GM11168 (cell line): ENCODE data around the gene ASB16.
"Not testable (repeated sequence)": the region's sequence is repeated elsewhere in the genome, so short reads cannot be mapped to it uniquely, and the experiment has no call there.

ENCODE experiments used
- in situ Hi-C: fragments of 300-500 bp; cut with MboI; formaldehyde crosslinking; loops from one replicate; pipeline ENCODE4 v1.12.0; 2022; ENCODE audit warnings: low sequenced_read_pairs; ENCODE audit not compliant: unreplicated experiment

The ASB16 gene, protein sequence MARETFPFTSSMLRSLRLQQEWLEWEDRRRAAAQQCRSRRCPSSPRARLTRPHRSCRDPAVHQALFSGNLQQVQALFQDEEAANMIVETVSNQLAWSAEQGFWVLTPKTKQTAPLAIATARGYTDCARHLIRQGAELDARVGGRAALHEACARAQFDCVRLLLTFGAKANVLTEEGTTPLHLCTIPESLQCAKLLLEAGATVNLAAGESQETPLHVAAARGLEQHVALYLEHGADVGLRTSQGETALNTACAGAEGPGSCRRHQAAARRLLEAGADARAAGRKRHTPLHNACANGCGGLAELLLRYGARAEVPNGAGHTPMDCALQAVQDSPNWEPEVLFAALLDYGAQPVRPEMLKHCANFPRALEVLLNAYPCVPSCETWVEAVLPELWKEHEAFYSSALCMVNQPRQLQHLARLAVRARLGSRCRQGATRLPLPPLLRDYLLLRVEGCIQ

DNA sequence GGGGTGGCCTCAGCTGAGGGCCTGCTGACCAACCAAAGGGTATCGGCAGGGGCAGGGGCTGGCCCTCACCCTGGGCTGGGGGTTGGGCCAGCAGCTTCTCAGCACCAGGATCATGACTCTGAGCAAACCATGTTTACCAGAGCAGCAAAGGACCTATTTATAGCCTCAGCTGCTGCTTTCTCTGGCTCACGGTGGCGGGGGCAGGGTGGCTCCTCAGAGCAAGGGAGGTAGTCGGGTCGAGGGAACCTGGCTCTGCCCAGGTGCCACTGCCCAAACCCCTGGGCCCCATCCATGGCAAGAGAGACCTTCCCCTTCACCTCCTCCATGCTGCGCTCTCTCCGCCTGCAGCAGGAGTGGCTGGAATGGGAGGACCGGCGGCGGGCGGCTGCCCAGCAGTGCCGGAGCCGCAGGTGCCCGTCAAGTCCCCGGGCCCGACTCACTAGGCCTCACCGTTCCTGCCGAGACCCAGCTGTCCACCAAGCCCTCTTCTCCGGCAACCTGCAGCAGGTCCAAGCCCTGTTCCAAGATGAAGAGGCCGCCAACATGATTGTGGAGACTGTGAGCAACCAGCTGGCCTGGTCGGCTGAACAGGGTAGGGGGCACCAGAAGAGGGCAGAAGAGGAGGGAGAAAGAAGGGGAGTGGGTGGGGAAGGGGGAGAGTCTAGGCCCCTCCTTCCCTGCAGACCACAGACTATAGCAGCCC lies at the start of gene ASB16:
ASB16 (plus strand) TSS at position 206 of the 703 bp plus-strand sequence; CDS start at position 292, 86 bp downstream.
- in situ Hi-C loops, result no loop called here

DNA sequence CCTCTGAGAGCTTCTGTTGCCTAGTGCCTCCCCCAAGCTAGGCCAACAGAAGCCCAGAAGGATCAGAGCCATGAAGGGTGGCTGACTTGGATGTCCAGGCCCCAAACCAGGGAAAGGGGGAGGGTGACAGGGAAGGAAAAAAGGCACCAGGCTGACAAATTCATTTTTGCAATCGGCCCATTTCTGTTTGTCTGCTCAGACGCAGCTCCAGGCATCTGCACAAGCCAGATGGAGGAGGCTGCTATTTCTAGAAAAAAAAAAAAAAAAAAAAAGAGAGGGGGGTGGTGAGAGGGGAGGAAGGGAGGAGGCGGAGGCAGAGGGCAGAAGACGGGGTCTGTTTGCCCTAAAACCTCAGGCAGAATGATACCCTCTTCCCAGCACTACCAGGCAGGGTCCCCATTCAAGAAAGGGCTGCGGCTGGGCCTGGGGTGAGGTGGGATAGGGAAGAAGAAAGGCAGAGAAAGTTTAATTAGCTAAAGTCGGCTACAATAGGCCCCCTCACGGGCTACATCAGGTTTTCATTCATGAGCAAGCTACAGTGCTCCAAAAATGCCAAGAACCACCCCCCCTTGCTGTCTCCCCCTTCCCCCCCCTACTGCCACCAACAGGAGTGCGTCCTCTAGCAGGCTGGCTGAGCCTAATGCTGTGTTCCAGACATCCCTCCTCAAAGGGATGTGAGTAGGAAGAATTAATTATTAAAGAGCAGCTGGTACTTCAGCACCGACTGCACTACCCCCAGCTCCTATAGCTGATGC lies 49.5 kb upstream of the ASB16 start:
- in situ Hi-C loops, result no loop called here

DNA sequence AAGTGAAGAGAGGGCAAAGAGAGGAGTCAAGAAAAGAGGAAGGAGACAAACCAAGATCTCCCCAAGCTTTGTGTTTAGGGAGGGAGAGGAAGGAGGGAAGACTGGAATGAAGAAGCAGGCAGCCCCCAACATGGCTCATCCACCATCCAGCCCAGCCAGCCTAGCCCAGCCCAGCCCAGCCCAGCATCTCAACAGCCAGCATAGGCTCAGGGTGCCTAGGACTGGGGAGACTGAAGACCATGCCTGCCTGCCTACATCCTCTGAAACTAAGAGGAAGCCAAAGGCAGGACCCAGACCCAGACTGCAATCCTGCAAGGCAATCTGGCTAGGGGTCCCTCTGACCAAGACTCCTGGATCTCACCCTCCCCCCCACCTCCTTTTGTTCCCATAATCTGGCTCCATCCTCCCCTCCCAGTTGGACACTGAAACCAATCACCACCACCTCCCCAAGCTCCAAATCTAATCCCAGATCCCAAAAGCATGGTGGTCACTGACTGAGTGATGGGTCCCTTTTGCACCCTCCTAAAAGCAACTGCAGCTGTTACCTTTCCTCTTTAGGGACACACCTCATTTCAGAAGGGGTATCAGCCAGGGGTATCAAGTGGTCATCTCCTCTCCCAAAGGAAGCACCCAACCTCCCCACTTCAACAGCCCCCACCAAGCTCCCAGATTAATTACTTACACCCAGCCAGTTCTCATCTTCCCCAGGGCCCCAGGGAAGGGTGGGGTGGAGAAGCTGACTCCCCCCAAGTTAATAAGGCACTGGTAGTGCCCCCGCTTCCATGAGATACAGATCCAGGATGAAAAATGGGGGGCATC lies 48.3 kb upstream of the ASB16 start:
- in situ Hi-C loops, result no loop called here

DNA sequence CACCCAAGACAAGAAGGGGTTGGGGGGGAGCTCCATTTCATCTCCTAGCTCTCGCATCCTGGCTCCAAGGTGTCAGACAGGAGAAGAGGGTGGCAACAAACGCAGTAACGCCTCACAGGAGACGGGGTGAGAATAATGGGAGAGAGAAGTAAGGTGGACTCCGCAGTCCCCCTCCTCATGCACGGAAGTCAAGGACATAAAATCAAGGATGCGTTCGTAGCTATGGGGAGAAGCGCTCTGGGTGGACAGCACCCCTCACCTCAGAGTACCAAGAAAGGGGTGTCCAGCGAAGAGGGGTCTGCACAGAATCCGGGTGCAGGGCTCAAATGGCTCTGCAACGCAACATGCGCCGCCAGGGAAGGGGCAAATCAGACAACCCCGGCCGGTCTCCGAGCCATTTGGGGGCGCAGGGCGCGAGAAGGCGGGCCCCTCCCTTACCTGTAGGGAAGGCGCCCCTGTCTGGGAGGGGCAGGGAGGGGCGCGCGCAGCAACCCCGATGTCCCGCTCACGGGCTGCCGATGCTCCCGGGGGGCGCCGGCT lies 47.6 kb upstream of the ASB16 start:
- in situ Hi-C loops, result no loop called here

DNA sequence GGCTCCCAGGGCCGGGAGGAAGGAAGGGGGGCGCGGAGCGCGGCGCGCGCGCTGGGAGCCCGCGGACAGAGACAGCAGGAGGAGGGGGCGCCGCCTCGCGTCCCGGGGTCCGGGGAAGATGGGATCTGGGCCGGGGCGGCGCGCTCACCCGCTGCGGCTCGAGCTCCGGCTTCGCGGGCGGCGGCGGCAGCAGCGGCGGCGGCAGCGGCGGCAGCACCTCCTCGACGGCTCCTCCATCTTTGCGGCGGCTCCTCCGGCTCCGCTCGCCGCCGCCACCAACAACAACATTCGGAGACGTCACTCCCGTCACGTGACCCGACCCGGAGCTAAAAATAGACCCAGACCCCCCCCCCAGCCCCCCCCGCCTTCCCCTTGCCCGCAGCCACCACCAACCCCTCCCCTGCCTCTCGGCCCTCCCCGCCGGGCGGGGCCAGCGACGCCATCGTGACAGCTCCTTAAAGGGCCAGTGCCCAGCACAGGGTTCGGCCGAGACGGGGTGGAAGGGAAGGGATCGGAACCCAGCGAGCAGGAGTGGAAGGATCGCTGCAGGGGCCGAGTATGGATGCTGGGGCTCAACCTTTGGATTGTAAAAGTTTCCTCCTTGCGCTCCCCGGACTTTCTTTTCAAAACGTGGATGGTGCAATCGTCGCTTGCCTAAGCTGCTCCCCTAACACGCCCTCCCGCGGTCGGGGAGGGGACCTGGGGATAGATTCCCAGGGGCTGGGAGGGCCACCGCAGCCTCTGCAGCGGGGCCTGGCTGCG lies 47.0 kb upstream of the ASB16 start, which contains the start of gene HDAC5:
HDAC5 (minus strand) TSS at position 286 of the 762 bp plus-strand sequence. CDS start 6,126 bp downstream, outside the sequence.
- in situ Hi-C loops, result no loop called here

DNA sequence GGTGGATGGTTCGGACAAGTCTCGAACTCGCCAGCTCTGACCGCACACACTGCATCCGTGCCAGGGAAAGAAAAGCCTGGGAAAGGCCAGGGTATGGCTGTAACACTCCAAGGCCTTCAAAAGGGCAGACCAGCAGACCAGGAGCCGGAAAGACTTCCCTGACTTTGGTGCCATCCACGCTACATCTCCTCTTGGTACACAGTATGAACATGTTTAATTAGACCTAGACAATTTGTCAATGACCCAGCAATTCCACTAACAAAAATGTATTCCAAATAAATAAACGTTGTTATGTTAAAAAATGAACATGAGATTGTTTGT lies 46.4 kb upstream of the ASB16 start:
- in situ Hi-C loops, result no loop called here

DNA sequence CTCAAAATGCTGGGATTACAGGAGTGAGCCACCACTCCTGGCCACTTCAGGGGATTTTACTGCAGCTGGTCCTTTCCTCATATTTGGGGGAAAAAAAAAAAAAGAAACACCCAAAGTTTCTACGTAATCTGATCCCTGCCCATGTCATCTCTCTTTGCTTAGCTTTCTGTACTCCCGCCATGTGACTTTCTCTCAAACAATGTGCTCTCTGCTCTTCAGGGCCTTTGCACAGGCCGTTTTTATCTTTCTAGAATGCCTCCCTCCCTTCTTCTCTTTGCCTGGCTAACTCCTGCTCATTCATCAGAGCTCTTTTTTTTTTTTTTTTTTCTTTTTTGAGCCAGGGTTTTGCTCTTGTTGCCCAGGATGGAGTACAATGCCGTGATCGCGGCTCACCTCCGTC lies 42.1 kb upstream of the ASB16 start:
- in situ Hi-C loops, result no loop called here

DNA sequence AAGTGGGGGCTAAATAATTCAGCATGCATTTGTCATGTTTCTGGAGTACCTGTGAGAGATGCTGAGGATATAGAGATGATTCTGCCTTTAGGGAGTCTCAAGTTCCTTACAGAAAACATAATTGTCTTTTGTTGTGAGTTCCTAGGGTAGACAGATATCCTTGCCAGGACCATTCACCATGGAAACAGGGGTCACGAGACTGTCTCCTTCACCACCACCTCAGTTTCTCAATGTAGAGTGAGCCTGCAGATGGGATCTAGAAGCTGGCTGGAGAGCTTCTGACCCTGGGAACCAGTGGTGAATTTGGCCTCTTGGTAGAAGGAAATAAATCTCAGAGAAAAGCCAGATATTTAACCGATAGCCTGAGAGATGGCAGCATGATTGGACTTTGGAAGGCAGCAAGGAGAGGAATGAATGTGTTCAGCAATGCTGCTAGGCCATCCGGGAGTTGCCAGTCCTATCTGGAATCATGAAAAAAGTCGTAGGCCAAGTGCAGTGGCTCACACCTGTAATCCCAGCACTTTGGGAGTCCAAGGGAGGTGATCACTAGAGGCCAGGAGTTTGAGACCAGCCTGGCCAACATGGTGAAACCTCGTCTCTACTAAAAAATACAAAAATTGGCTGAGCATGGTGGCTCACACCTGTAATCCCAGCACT lies 39.7 kb upstream of the ASB16 start:
- in situ Hi-C loops, result no loop called here

DNA sequence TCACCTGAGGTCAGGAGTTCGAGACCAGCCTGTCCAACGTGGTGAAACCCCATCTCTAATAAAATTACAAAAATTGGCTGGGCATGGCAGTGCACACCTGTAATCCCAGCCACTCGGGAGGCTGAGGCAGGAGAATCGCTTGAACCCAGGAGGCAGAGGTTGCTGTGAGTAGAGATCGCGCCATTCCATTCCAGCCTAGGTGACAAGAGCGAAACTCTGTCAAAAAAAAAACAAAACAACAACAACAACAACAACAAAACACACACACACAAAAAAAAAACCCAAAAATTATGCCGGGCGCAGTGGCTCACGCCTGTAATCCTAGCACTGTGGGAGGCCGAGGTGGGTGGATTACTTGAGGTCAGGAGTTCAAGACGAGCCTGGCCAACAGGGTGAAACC lies 39.1 kb upstream of the ASB16 start:
- in situ Hi-C loops, result not testable (repeated sequence)

DNA sequence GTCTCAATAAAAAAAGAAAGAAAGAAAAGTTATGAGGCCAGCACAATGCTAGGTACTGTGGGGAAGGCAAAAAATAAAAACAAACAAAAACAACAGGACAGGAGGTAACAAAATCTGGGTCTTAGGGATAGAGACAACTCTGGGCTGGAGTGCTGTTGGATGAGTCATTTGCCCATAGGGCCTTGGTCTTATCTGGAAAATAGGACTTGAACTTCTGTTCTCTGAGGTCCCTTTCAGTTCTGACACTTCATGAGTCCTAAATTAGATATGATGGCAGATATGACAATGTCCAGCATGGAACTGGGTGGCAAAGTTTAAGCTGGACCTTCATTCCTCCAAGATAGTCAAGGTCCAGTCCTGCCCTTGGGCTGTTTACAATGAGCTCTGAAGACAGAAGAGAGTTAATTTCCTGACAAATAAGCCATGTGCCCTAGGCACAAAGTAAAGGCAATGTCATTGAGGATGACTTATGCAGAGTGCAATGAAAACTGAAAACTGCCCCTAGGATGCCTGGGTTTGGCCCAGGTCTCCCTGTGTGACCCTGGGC lies 38.2 kb upstream of the ASB16 start:
- in situ Hi-C loops, result no loop called here

DNA sequence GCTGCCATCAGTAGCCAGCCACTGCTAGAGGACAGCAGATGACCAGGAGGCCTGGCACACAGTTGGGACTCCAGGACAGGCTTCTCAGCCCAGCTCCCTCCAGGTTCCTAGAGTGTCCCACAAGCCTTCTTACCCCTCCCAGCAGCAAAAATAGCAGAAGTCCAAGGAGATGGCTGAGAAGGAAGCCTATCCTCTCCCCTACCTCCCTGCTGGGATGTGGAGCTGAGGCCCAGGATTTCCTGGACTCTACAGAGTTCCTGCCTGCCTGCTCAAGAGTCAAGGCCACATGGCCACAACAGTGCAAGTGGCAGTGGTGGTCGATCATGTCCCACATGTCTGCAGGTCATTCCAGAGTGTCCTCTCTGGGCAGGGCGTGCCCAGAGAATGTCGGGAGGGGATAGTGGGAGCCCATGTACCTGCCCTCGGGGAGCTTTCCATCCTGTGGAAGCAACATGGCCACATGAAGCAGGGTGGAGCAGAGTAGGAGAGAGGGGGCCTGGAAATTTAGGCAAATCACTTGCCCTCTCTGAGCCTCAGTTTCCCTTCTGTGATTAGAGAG lies 36.5 kb upstream of the ASB16 start:
- in situ Hi-C loops, result no loop called here

DNA sequence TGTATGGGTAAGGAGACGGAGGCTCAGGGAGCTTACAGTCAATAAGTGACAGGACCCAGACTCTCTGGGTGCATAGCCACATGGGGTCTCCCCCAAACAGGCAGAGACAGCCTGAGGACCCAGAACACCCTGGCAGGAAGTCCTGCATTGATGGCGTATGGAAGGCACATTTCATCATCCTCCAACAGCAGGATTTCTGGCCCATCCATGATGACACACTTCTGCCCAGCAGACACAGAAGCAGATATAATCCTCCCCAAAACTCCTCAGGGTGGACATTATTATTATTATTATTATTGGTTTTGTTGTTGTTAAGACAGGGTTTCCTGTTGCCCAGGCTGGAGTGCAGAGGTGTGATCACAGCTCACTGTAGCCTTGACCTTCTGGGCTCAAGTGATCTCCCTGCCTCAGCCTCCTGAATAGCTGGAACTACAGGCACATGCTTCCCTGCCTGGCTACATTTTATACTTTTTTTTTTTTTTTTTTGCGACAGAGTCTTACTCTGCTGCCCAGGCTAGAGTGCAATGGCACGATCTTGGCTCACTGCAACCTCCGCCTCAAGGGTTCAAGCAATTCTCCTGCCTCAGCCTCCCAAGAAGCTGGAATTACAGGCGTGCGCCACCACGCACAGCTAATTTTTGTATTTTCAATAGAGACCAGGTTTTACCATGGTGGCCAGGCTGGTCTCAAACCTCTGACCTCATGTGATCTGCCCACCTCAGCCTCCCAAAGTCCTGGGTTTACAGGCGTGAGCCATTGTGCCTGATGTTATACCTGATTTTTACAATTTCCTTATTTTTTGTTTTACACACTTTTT lies 35.5 kb upstream of the ASB16 start:
- in situ Hi-C loops, result no loop called here

DNA sequence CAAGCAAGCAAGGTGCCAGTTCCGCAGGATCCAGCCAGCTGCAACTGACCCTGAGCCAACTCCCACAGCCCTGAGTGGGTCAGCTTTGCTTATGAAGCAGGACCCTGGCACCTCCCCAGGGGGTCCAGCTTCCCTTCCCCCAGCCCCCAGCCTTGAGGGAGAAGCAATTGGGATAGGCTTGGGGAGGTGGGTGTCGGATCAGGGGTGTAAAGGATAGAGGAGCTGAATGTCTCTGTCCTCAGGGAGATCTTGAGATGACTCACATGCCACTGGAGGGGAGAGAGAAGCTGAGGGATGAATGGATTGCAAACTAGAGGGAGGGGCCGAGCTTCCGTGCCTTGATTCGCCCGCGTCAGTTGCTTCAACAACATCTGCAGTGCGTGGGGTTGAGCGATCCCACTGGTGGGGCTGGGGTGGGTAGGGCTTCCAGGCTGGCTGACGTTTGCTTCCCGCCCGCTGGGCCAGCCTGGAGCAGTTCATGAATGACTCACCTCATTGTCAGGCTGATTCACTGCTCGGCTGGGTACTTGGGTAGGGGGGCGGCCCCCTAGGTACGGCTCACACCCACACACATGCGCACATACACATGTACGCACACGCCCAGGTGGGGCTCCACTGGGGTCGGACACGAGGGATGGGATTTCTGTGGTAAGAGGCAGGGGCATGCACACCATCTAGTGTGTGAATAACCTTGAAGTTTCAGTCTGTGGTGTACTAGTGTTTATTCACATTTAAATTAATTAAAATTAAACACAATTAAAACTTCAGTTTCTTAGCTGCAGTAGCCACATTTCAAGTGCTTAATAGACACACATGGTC lies 32.4 kb upstream of the ASB16 start:
- in situ Hi-C loops, result no loop called here

DNA sequence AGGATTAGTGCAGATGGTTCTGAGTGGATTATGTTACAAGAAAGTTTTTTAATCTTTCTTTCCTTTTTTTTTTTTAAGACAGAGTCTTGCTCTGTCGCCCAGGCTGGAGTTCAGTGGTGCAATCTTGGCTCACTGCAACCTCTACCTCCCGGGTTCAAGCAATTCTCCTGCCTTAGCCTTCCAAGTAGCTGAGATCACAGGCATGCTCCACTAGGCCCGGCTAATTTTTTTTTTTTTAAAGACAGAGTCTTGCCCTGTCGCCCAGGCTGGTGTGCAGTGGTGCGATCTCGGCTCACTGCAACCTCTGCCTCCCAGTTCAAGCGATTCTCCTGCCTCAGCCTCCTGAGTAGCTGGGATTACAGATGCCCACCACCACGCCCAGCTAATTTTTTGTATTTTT lies 26.6 kb upstream of the ASB16 start:
- in situ Hi-C loops, result not testable (repeated sequence)

DNA sequence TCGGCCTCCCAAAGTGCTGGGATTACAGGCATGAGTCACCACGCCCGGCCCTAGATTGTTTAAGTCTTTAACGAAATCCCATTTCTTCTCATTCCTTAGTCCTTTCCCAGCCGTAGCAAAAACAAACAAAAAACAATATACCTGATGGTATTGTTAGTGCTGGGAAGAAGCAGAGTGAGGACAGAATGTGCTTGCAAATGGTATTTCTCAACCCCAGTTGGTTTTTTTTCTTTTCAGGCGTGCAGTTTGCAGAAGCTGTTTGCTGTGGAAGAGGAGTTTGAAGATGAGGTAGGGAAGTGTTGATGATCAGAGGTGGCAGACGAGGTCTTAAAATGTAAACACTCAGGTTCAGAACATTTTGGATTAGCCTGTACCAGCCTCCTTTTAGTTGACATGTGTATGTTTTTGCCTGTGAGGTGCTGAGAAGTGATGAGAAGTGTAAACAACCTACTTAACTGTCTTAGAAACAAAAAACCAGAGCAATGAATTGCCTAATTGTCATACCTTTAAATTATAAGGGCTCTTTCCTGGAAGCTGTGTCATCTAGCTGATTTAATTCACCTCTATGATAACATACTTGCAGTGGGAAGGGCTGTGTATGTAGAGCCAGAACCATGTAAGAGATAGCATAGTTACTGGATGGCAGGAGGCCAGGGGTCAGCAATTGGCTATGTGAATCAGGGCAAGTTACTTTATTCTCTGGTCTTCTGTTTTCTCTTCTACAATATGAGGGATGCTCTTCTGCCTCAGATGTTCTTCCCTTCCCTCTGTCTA lies 25.4 kb upstream of the ASB16 start:
- in situ Hi-C loops, result no loop called here
